ENCODE results near the gene SP110. TPM values are rescaled to one million over a fixed set of nuclear protein-coding genes. Genes with fewer than 3 reads are reported as not detected.

Gene SP110
- total and polyA plus RNA-seq, 9 of the 15 experiments (the other 6 are each of a cell fraction or from before 2014, with no cell fraction given), result 3.6 to 11.0 (median 7.1) TPM

GRCh38 chr2:230250231-230250630, 30.4 kb upstream of the SP110 start:
- no peak for TF ChIP-seq ZNF408 (CRISPR knock-in tag; IDR thresholded peaks at IDR 0.05; ENCODE audit: low read depth)
- no peak for TF ChIP-seq MCM7 (IDR thresholded peaks at IDR 0.05)
- TF ChIP-seq PURB (CRISPR knock-in tag; IDR thresholded peaks at IDR 0.05; ENCODE audit: low read depth), result no peak
- no peaks in the 10 kb centered on the region for H3K4me1 ChIP-seq (replicated peaks in 1 of 2; ENCODE audit: control insufficient read depth in 2 of 2, insufficient read depth in 2 of 2, low read length in 2 of 2)
- no peaks in the 10 kb centered on the region for H4K20me1 ChIP-seq (replicated peaks; ENCODE audit: control insufficient read depth, insufficient read depth, low read length)
- no peak overlapping the region for H2AFZ ChIP-seq (ENCODE audit: low read depth, low read length)
- no peak overlapping the region for H3K9ac ChIP-seq (ENCODE audit: insufficient read depth in 1 of 2, low read depth in 2 of 2, low read length in 2 of 2)
- H3K9me3 ChIP-seq (replicated peaks; ENCODE audit: control insufficient read depth, insufficient read depth, low read depth, low read length), result no peaks in the 10 kb centered on the region
- no peak overlapping the region for H3K27ac ChIP-seq (ENCODE audit: extremely low read depth, low read depth, low read length)
- FAIRE-seq, result no peak
- H3K9me1 ChIP-seq (ENCODE audit: control insufficient read depth, insufficient read depth, low read length), result no peaks in the 10 kb centered on the region
- ATAC-seq, result no peak
- intact Hi-C loops (cut with micrococcal nuclease) (no loop called here), in situ Hi-C loops (cut with MboI) (no loop called here)
- CTCF ChIA-PET (ENCODE audit: low intra/inter-chr PET ratio), result no interaction called here
- 0% methylated on average over 2 of the region's 2 CpGs for WGBS (ENCODE audit: insufficient coverage, low coverage, missing lambda C conversion rate)
- POLR2A ChIA-PET, result no interaction called here
- DNase-seq (ENCODE audit: extremely low read depth in 1 of 4, low spot score in 3 of 4), result no peak
- H3K36me3 ChIP-seq (ENCODE audit: control insufficient read depth, insufficient read depth, low read length), result no peaks in the 10 kb centered on the region
- H3K4me2 ChIP-seq (ENCODE audit: insufficient read depth, low read length), result no peak overlapping the region
- H3K4me3 ChIP-seq, result no peak overlapping the region
- no peaks in the 10 kb centered on the region for H3K79me2 ChIP-seq (ENCODE audit: control insufficient read depth, insufficient read depth, low read length)
- no TSS peak for BruUV-seq (replicated peaks)
- H3K27me3 ChIP-seq (ENCODE audit: control insufficient read depth in 2 of 2, insufficient read depth in 2 of 2, low read length in 2 of 2), result peaks cover 0 to 5% of the 10 kb centered on the region in 2 experiments; a peak in 3 of 5 replicates

- DNase-seq (ENCODE audit: extremely low read depth in 1 of 4, low spot score in 3 of 4) (no peak), FAIRE-seq (no peak), ATAC-seq (no peak)
- POLR2A ChIA-PET, result no interaction called here
- Histone ChIP-seq H3K27me3 (ENCODE audit: control insufficient read depth in 2 of 2, insufficient read depth in 2 of 2, low read length in 2 of 2) (no peaks in the 10 kb centered on the region; a peak in 1 of 5 replicates), H4K20me1 (replicated peaks; ENCODE audit: control insufficient read depth, insufficient read depth, low read length) (no peaks in the 10 kb centered on the region), H2AFZ (ENCODE audit: low read depth, low read length) (no peak overlapping the region), H3K9me3 (replicated peaks; ENCODE audit: control insufficient read depth, insufficient read depth, low read depth, low read length) (no peaks in the 10 kb centered on the region), H3K4me3 (no peak overlapping the region), H3K4me1 (replicated peaks in 1 of 2; ENCODE audit: control insufficient read depth in 2 of 2, insufficient read depth in 2 of 2, low read length in 2 of 2) (no peaks in the 10 kb centered on the region; a peak in 1 of 5 replicates), H3K36me3 (ENCODE audit: control insufficient read depth, insufficient read depth, low read length) (no peaks in the 10 kb centered on the region), H3K27ac (ENCODE audit: extremely low read depth, low read depth, low read length) (no peak overlapping the region), H3K9ac (ENCODE audit: insufficient read depth in 1 of 2, low read depth in 2 of 2, low read length in 2 of 2) (no peak overlapping the region), H3K79me2 (ENCODE audit: control insufficient read depth, insufficient read depth, low read length) (no peaks in the 10 kb centered on the region), H3K9me1 (ENCODE audit: control insufficient read depth, insufficient read depth, low read length) (no peaks in the 10 kb centered on the region), H3K4me2 (ENCODE audit: insufficient read depth, low read length) (no peak overlapping the region)
- 3% methylated on average over 3 of the region's 3 CpGs for WGBS (ENCODE audit: insufficient coverage, low coverage, missing lambda C conversion rate)
- in situ Hi-C loops (cut with MboI) (no loop called here), intact Hi-C loops (cut with micrococcal nuclease) (no loop called here)
- CTCF ChIA-PET (ENCODE audit: low intra/inter-chr PET ratio), result no interaction called here
- no peak for TF ChIP-seq KLF10 (CRISPR knock-in tag; IDR thresholded peaks at IDR 0.05)
- TF ChIP-seq RREB1 (CRISPR knock-in tag; IDR thresholded peaks at IDR 0.05), result no peak
- no peak for TF ChIP-seq SP1 (CRISPR knock-in tag; IDR thresholded peaks at IDR 0.05)
- TF ChIP-seq NR3C1 (CRISPR knock-in tag; IDR thresholded peaks at IDR 0.05), result no peak
- TF ChIP-seq ZC3H8 (IDR thresholded peaks at IDR 0.05), result no peak
- TF ChIP-seq ZNF134 (CRISPR knock-in tag; conservative IDR thresholded peaks at IDR 0.05), result no peak
- no TSS peak for BruUV-seq (replicated peaks)
Measured at GRCh38 chr2:230246206-230246605, 26.4 kb upstream of the SP110 start.

Measured in K562 (cell line).